Stimulated activated CD4-positive, alpha-beta T cell treated with anti-CD3 and anti-CD28 coated beads, TNF-alpha, amount 100 ng/mL, for 1 hour (primary cell): ENCODE data around the gene LFNG.
A peak's percentile ranks its signal among the peaks of the same experiment; 100 is the strongest.
"Not testable (repeated sequence)": the region's sequence is repeated elsewhere in the genome, so short reads cannot be mapped to it uniquely, and the experiment has no call there.

Experiments used
- DNase-seq, 3 donors: peaks; one replicate each; pipeline ENCODE4 v3.0.0-alpha.2; 2020; ENCODE audit warnings: low read depth in 3 of 3, low spot score in 1 of 3

The LFNG gene

DNA sequence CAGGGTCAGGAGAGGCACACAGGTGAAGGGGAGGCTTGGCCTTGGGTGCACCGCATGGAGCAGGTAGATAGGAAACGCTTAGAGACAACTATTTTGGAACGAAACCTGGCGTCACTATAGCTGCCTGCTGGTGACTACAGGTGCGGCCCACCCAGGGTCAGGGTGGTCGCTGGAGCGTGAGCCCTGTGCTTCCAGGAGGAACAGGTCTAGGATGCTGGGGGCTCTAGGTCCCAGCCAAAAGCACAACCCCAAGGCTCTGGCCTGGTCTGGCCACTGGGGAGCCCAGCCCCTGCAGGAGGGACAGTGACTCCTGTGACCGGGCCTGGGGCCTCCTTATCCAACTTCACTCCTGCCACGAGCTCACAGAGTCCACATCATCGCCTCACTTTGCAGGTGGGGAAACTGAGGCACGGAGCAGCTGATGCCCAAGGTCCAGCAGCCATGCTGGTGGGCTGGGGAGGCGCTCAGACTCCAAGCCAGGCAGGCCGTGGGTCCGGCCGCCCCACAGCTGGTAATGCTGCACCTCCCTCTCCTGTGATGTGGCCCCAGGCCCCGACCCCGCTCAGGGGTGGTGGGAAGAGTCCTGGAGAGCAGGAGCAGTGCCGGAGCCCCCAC lies 9.0 kb downstream of the LFNG start:
- DNase-seq, result no peak

DNA sequence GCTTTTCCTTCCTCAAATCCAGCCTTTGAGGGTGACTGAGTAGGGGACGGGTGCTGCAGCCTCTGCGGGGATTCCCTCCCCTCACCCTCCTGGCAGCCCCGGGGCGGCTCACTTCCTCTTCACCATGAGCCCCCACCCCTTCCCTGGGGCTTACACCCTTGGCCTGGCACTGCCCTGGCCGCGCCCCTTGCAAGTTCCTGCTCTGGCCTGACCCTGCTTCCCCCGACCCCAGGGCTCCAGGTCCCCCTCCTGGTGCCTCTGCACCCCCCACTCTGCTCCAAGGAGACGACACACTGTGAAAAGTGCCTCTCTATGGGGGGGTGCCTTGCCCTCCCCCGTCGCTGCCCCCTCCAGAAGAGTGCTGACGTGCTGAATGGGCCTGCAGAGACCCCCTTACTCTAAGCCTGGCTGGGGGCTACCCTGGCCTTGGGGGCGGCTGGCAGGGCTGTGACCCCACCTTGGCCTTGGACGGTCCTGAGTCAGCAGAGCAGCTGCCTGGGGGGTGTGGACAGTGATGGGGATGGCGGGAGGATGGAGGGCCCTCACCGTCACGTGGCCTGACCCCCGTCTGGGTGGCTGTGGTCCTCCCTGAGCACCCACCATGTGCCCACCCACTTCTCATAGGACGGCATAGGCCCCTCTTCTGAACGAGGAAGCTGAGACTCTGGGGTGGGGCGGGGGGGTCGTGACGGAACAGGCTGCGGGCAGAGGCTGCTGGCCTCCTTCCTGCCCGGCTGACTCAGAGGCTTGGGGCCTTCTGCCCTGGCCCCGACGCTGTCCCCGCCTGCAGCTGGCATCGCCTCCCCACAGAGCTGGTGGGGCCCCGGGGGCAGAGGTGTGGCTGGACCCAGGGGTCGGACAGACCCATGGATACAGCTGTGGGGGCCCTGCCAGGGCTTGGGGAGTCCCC lies 9.8 kb downstream of the LFNG start:
- no peak for DNase-seq

DNA sequence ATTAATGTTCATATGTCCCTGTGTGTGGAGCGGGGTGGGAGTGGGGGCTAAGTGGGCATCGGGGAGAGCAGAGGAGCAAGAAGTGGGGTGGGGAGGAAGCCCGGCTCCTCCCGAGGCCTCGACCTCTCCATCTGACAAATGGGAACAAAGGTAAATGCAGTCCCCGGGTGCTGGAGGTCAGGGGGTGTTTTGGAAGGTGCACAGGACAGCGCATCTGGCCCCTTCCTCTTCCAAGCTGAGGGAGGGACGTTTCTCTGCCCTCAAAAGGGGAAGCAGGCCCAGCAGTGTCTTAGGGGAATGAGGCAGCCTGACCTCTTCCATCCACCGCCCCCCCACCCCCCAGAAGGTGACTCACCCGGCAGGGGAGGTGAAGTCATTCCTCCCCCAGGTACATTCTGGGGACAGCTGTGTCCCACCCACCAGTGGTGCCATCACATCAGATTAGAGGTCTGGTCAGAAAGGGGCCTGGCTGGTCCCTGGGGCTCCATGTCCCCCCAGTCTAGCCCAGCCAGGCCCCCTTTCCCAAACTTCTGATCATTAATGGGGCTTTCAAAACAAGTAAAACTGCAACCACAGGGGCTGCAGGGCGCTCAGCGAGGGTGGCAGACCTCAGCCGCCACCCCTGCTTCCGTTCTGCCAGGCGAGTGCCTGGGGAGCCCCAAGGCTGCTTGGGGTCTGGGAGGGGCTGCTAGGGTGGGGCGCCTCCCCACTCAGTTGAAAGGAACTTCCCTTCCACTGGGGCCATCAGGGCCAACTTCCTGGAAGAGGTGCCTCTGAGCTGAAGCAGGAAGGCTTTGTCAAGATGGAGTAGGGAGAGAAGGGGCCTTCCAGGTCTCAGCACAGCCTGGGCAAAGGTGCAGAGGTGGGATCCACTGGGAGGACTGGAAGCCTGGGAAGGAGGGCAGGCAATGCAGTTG lies 10.8 kb downstream of the LFNG start:
- DNase-seq, result peak in 2 of 3 donors; percentile 64 to 69

DNA sequence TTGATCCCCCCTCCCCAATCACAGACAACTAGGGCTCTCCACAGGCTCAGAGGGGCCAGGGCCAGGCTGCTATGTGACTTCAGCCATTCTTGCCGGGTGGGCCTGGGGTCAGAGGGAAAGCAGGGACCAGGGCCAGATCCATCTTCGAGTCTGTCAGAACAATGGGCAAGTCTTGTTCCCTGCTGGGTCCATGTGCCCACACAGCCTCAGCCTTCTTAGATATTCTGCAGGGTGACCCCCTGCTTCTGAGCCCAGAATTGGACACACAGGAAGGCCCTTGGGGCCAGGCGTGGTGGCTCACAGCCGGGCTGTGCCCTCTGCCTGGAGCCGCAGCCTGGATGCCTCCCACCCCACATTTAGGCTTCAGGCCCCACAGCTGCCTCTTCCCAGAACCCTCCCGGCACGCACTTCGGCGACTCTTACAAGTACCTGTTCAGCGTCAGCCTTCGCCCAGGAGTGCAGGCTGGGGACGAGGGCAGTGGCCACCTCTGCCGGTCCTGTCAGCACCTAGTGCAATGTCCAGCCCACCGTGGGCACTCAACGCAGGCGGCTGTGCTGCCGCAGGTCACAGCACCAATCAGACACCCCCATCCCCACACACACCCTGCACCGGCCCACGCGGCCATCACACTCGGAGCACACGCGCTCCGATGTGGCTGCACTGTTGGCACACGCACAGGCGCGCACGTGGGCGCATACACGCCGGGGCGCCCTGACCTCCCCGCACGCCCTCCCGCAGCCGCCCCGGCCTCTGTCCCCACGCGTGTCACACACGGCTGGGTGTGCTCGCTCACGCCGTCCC lies 11.6 kb downstream of the LFNG start:
- DNase-seq, result not testable (repeated sequence)

DNA sequence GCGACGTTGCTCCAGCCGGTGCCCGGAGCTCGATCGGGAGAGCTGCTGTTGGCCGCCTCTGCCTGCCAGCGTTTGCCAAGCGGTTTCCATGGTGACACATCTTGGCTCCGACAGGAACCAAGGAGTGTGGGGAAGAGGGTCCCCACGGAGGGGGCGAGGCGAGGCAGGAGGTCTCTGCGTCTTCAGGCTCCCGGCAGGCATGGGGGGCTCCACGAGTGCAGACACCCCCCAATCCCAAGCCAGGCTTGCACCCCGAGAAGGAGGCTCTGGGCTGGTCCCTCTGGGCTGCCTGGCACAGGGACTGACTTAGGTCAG lies 12.2 kb downstream of the LFNG start:
- not testable (repeated sequence) for DNase-seq

DNA sequence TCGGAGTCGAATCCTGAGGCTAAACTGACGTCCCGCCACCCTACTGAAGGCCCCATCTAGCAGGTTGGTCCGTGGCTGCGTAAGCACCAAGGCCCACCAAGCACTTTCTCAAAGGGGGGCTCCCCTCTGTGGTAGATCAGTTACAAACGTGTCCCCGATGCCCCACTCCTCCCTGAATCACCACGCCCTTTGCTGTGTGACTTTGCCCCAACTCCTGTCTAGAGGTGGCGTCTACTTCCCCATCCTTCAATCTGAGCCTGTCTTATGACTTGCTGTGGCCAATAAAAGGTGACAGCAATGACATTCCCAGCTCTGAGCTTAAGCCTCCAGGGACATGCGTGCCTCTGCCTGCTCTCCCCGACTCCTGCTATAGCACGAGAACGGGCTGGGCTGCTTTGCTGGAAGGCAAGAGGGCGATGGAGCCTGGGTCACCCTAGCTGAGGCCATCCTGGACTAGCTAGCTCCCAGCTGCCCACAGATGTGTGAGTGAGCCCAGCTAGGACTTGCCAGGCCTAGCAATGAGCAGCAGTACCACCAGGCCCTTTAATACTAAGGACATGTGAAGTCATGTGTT lies 12.7 kb downstream of the LFNG start:
- not testable (repeated sequence) for DNase-seq

GRCh38 chr7:2532816-2533215 lies 13.2 kb downstream of the LFNG start:
- not testable (repeated sequence) for DNase-seq

GRCh38 chr7:2533566-2533965 lies 14.0 kb downstream of the LFNG start:
- not testable (repeated sequence) for DNase-seq

- DNase-seq, result not testable (repeated sequence)
These were observed 14.6 kb downstream of the LFNG start for GRCh38 chr7:2534214-2534613.

DNA sequence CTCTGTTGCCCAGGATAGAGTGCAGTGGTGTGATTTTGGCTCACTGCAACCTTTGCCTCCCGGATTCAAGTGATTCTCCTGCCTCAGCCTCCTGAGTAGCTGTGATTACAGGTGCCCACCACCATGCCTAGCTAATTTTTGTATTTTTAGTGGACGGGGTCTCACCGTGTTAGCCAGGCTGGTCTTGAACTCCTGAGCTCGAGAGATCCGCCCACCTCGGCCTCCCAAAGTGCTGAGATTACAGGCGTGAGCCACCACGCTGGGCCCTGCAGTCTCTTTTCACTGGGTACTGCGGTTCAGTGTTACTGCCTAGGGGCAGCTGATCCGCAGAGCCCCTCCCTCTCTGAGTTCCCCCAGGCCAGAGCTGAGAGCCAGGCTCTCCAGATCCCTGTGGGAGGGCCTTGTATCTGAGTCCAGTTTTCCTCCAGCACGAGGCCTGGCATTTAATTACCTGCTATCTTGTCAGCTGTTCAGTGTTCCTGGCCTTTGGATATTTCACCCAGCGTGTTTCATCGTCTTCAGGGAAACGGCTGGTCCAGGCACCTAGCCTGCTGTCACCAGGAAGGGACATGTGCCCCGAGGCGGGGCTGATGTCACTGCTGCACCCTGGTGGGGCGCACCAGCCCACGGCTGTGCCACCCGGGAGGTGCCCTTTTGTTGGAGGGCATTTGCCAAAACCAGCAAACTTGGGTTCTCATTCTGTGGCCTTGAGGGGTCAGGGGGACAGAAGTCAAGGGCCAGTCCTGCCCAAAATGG lies 16.5 kb downstream of the LFNG start:
- DNase-seq, result not testable (repeated sequence)

GRCh38 chr7:2537981-2538851 lies 18.6 kb downstream of the LFNG start:
- no peak for DNase-seq

DNA sequence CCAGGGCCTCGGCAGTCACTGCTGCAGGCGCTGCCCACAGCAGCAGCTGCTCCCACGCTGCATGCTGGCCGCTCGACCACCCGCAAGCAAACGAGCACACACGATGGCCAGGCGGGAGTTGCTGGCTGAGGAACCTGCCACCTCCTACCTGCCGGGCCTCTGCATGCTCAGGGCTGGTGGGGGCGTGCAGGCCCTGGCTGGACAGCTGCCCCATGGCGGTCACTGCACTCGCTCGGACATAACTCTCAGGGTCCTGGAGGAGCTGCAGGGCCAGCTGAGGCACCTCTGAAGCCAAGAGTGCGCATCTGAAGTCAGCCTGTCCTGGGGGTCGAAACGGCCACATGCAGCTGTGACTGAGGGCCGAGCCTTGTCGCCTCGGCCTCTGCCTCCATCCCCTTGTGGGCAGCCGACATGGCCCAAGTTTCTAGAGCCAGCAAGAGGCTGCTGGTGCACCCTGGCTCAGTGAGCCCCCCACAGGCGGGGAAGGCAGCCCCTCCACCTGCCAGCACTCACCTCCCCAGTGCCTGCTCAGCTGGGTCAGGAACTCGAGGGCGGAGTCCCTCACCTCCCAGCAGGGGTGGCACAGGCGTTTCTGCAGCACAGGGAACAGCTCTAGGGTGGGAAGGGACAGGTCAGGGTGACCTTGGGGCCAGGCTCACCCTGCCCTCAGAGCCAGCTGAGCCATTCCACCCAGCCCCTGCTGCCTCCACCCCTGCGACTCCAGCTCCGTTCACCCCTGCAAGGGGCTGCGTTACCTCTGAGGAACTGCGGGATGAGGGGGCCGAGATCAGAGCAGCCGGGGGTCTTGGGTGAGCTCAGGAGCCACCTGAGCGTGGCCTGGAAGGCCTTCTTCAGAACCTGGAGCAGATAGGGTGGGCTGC lies 19.7 kb downstream of the LFNG start:
- DNase-seq, result no peak

- no peak for DNase-seq
These were observed 20.6 kb downstream of the LFNG start for GRCh38 chr7:2540133-2540532.

- no peak for DNase-seq
These were observed 21.1 kb downstream of the LFNG start for GRCh38 chr7:2540641-2541051.

DNA sequence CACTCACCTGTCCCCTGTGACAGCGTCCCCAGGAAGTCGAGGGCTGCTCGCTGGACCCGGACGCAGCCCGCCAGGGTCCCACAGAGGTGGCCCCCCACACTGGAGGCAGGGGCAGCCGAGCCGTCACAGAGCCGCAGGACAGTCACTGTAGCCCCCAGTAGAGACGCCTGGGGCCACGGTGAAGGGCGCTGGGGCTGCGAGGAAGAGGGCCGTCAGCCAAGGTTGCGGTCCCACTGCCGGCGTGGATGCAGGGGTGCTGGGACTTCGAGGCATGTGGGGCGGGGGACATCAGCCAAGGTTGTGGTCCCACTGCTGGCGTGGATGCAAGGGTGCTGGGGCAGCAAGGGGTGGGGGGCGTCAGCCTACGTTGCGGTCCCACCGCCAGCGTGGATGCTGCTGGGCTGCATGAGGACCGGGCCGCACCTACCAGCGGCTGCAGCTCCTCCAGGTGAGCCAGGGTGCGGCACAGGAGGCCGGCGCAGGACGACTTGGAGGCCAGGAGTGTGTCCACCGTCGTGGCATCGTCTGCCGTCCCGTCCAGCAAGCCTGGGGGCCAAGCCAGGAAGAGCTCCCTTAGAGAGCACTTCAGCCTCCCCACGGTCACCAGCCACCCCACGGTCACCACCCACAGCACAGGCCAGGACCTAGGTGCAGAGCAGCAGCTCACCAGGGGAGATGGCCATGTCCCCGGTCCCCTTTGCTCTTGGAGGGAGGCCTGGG lies 21.9 kb downstream of the LFNG start:
- DNase-seq, result no peak

DNA sequence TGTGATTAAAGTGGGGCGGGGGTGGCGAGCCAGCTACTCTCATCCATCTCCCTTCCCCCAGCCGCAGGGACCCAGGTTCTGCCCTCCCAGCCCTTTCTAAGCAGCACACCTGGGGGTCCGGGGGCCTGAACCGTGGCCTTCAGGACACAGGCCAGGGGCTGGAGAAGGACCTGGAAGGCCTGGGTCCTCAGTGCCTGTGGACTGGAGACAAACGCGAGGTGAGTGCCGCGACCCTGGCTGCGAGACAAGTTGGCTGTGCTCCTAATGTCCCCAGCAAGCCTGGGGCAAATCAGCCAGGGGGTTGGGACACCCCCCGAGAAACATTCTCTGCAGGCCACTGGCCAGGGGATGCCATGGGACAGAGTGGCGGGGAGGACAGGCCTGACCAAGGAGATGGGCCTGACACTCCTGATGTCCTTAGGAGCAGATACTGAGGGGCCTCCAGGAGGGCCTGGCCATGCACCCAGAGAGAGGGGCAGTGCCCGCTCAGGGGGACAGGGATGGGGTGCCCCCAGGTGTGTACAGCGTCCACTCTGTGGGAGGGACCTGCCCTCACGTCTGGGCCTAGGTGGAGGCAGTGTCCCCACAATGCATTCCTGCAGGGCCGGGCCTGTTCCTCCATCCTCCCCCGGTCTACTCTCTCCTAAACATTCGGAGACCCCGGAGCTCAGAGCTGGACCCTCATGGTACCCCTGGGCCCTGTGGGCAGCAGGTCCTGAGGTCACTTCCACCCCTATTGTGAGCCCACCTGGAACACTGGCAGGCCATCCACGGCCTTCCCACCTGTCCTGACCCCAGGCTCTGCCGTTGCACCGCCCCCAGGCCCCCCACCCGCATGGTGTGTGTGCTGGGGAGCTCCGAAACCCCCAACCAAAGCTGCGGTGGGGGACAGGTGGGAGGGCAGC lies 22.7 kb downstream of the LFNG start:
- DNase-seq, result no peak
